ENCODE data around the gene FAM124B.
A peak's percentile ranks its signal among the peaks of the same experiment; 100 is the strongest.

Gene FAM124B

GRCh38 chr2:224413381-224413780 lies 11.5 kb upstream of the FAM124B start:
- H3K4me3 ChIP-seq (ENCODE audit: low read length): no peak overlapping the region
- DNase-seq (ENCODE audit: low read depth): no peak

DNA sequence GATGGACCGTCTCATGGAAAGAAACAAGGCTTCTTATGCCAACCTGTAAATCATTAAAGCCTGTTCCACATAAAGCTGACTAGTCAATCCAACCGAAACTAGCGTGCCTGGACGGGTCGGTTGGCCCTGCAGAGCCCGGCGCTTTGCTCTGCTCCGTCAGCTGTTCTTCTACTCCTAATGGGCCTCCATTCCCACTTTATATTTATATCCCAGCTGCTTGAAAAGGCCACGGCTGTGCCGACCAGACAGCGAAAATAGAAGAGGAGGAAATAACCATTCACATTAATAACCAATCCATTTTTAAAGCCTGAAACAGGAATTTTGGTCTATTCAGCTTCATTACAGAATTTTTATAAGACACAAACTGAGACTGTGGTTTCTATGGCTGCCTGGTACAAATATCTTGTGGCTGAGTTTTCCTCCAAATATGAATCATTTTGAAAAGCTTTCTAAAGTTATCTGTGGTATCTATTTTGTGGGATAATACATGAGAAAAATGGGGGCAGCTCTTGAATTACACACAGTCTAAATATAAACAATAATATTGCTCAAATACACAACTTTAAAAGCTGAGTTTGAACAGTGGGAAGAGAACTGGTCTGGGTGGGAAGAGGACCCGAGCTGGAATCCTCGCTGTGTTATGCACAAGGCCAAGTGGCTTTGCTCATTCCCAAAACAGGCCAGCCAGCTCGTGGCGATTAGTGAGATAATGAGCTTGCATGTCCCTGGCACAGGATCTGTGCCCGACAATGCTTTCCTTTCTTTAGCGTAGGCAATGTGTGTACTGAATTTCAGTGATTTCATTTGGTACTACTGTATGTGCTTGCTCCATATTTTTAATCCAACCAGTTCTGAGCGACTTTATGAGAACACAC lies 10.5 kb upstream of the FAM124B start:
- no peak overlapping the region for H3K4me3 ChIP-seq (ENCODE audit: low read length)
- DNase-seq (ENCODE audit: low read depth): peak; percentile 61
- no peak for TF ChIP-seq CTCF (conservative IDR thresholded peaks at IDR 0.05; ENCODE audit: low read depth, low read length)

More at GRCh38 chr2:224413381-224413780, 11.5 kb upstream of the FAM124B start:
- no peak for TF ChIP-seq CTCF (conservative IDR thresholded peaks at IDR 0.05; ENCODE audit: low read depth, low read length)

GRCh38 chr2:224410946-224411561 lies 9.1 kb upstream of the FAM124B start:
- TF ChIP-seq CTCF (conservative IDR thresholded peaks at IDR 0.05; ENCODE audit: low read depth, low read length): no peak
- H3K4me3 ChIP-seq (ENCODE audit: low read length): no peak overlapping the region
- no peak for DNase-seq (ENCODE audit: low read depth)

GRCh38 chr2:224408676-224409075 lies 6.8 kb upstream of the FAM124B start:
- no peak for TF ChIP-seq CTCF (conservative IDR thresholded peaks at IDR 0.05; ENCODE audit: low read depth, low read length)
- no peak overlapping the region for H3K4me3 ChIP-seq (ENCODE audit: low read length)
- no peak for DNase-seq (ENCODE audit: low read depth)

DNA sequence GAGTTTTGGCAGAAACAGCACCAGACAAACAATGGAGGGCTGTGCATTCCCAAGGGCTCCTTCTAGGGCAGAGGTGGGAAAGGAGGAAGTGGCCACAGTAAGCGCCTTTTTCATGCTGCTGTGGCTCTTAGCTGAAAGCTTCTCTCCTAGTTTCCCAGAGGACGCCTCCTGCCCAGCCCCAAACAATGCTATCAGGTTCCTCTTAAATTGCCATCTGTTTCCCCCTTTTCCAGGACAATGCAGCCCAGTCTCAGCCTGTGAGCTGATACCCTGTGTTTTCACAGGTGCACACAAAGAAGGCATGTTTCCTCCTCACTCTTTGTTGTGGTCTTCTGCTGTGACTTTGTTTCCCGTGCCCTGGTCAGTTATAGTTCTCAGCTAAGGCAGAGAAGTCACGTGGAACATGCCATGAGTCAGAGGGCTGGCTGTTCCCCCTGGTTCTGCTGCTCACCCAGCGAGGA lies 5.4 kb upstream of the FAM124B start:
- TF ChIP-seq CTCF (conservative IDR thresholded peaks at IDR 0.05; ENCODE audit: low read depth, low read length): no peak
- no peak overlapping the region for H3K4me3 ChIP-seq (ENCODE audit: low read length)
- no peak for DNase-seq (ENCODE audit: low read depth)

DNA sequence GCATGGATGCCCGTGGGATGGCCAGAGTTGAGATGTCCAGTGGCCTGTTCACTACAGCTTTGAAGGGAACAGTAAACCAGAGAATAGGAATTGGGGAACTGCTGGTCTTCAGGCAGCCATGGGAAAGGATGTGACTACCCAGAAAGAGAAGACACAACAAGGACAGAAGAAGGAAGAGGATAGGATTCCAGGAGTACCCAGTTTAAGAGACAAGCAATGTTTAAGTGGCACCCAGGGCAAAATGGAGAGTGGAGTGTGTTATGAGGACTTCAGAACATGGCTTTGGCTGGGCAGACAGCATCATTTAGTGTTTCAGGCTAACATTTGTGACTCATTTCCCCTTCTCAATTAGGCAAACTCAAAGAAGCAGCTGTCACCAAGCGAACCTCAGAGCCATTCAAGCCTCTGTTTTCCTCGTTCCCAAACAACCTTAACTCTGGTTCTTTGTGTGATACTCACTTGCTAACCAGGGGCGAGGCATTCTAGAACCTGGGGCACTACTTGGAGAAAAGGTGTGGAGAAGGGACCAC lies 4.0 kb upstream of the FAM124B start:
- no peak for DNase-seq (ENCODE audit: low read depth)
- H3K4me3 ChIP-seq (ENCODE audit: low read length): no peak overlapping the region
- no peak for TF ChIP-seq CTCF (conservative IDR thresholded peaks at IDR 0.05; ENCODE audit: low read depth, low read length)
